ENCODE measurements around the gene KAZN.

The KAZN gene

DNA sequence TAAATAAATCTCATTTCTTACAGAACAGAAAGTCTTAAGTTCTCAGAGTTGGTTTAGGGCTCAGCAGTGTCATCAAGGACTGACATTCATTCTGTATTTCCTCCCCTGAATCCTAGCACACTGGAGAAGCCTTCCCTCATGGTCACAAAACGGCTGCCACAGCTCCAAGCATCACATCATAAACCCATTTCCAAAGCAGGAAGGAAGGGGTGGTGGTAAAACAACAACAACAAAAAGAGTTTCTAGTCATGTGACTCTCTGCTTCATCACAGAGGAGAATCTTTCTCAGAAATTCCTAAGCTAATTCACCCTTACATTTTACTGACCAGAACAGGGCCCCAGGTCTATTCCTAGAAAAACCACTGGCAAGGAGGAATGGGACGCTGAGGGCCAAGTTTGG lies 210.3 kb downstream of the KAZN start:
- DNase-seq: no peak

DNA sequence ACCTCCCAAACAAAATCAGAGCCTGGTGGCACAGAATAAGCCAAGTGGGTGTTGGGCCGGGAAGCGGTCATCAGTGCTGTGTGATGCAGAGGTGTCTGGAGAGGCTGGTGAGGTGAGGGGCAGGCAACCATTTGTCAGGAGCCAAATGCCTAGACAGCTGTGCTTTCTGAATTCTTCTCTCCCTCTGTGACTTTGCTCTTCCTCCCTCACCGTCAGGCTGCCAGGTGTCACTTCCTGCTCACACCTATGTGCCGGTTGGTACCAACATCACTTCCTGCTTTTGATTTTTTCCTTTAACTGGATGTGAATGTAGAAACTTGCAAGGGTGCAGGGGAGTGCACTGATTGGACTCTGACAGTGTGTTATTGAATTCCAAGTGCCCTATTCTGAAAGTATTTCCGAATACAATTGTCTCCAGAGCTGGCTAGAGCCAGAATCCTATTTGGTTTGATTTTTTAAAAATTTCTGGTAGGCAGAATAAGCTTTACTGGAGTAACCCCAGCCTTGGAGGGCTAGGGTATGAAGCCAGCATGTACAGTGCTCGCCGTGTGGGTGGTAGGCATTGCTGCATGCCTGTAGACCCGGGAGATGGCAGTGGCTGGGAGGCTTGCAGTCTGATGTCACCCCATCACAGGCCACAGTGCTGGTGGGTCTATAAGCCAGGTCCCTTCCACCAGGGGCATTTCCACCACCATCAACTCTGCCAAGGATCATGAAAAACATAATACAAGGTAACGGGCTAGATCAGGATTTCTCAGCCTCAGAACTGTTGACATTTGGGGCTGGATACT lies 210.9 kb downstream of the KAZN start:
- DNase-seq: no peak

DNA sequence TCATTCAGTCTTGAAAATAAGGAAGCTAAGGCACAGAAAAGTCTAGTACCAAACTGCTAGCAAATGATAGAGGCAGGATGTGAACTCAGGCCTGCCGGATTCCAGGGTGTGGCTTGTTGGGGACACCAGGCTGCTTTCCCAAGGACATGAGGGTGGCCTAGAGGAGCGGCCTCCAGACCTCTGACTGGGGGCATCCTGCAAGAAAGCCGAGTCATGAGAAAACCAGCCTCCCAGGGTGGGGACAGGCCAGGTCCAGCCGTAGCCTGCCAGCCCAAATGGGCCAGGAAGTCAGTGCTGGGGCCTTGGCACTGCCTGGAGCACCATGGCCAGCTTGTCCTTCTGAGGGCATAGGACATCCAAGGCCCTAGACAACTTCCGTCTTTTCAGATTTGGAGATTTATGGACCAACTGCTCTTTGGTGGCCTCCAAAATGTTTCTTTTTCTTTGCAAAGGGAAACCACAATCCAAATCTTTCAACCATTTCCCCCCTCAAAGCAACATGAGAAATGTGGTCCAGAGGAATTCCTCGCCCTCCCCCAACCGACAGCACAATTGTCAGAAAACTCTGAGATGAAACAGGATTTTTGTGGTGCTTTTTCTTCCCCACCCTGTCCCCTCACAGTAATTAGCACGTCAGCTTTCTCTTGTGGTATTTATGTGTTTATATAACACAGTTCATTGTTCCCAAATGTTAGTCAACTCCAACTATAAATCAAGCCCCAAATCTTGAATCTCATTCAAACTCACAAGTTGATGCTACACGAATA lies 212.3 kb downstream of the KAZN start:
- no peak for DNase-seq

DNA sequence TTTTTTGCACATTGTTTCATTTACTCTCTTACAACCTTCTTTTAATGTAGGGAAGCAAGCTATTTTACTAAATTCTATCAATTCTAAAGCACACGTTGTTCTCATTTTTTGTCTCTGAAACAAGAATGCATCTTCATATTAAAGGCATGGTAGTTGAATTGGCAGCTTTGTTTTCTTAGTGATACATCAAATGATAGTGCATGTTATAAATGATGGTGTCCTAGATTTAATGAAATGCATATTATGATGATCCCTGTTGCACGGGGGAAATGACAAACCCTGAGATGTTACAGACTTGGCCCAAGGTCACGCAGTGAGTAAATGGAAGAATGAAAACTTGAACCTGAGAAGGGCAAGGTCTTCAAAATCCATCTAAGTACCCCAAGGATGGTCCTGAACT lies 213.1 kb downstream of the KAZN start:
- no peak for DNase-seq

DNA sequence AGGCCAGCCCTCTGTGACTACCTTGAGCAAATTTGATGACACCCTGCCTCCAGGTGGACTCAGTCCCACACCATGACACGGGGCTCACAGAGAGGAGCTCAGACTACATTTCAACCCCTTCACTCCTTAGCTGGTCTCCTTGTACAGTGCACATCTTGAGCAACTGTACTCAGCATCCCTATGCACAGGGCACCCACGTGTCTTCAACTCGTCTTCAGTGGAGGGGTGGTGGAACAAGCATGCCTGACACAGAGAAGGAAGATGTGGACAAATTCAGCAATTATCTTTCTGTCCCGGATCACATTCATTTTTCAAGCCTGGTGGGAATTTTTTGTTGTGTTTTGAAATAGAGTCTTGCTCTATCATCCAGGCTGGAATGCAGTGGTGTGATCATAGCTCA lies 213.7 kb downstream of the KAZN start:
- DNase-seq: no peak

DNA sequence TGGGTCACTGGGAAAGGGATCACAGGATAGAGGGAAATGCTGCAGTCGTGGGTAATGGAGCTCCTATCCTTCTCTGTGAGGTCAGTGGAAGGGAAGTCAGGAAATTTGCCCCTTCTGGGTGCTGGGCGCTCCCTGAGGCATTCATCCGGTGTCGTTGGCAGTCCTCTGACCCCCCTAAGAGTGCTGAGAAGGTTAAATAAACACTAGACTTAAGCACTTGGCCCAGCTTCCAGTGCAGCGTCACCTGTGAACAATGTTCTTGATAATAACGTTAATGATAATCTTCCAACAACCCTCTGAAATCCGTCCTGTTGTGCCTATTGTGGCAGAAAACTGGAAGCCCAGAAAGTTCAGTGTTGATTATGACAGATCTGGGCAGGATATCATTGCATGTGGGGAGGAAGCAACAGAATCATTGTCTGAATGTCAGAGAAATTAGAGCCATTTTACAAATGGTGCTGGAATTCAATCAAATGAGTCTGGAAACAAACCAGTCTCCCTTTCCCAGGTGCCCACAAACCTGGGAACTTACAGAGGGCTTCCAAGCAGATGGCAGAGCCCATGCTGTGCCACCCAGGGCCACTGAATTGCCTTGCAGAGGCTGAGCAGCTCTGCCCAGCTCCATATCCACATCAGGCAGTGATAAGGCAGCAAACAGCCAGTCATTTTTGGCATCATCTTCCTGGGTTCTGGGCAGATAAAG lies 216.8 kb downstream of the KAZN start:
- DNase-seq: no peak

DNA sequence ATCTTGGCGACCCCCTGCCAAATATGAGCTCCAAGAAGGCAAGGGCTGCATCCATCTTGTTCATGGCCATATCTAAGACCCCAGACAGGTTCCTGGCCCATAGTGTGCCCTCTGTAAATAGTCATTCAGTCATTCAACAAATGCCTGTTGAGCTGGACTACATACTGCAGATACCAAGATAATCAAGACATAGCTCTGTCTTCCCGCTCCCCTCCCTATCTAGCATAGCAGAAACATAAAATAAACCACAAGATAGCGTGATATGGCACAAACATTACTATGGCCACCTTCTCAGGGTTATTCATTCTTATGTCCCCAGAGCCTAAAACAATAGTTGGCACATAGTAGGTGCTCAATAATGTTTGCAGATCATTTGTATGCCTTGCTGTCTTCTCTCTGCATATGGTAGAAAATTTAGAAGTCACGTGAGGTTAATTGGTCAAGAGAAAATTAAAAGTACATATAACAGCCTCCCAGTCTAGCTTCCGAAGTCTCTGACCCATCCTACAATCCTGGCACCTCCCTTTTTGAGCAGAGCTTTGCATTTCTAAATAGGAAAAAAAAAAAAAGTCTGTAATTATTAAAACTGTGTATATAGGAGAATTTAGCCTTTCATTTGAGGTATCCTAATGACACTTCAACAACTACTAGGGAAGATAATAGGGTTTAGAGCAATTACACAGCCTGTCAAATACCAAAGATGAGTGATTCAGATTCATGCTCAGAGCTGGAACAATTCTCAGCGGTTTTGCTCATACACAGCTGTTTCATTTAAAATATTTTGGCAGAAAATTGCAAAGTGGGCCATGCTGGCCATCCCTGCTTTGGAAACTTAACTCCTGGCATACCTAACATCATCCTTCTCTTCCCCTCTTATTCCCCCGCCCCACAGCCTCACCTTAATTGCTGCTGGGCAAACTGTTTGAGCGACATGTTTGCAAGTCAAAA lies 219.0 kb downstream of the KAZN start:
- DNase-seq: no peak

DNA sequence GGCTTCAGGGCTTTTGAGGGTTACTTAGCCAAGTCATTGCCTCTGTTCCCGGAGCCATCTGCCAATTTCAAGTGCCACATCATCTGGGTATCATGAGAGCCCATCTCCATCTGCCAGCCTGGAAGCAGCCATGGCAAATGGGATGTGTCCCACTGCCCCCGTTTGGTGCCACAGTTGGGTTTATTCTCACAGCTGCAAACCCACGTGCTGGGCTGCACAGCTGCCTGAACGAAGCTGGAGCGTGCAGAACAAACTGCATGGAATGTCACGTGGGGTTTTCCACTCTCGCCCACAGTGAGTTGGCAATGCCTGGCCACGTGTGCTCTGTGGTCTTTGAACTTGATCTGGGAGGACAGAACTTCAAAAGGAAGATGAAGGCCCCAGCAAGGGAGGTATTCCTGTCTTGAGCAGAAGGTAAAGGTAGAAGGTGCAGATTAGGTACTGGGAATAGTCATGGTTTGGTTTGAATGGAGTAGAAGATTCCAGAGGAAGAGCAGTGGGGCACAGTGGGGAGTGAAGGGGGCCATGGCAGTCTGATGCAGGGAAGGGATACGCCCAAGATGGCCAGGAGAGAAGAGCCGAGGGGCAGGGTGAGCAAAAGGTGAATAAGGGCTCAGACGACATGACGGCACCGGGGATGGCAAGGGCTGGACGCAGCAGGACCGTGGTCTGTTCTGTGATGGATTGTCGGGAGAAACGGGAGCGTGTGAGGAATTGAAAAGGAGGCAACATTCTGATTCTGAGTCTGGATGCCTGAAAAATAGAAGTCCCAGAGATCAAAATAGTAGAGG lies 222.0 kb downstream of the KAZN start:
- DNase-seq: no peak

DNA sequence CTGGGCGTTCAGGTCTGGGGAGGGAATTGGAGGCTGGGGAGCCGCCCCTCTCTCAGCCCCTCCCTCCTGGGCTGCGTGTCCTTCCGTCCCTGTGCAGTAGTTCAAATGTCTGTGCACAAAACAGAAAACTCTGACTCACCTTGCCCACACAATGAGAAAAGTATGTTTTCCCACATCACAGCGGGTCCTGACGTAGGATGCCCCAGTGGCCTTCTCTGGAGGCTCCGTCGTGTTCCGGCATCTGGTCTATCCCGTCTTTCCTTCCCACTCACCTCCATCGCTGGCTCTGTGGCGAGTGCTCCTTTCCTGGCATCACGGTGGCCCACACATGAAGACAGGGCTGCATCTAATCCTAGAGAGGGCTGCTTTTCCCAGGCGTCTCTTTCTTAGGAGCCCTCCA lies 224.0 kb downstream of the KAZN start:
- DNase-seq: no peak

DNA sequence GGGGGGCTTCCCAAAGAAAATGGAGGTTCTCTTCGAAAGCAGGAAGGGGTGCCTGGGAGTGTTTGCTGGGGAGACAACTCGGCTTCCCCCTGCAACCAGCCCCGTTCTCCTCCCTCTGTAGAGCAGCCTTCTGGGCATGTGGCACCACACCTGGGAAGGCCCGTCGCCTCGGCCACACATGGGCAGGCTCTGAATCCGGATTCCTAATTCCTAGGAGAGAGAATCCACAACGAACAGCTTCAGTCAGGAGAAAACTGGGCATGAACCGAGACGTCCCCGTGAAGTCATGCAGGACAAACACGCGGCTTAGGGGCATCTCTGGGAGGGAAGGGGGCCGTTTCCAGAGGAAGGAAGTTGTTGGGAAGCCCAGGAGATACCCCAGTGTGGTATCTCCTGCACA lies 224.5 kb downstream of the KAZN start:
- no peak for DNase-seq

DNA sequence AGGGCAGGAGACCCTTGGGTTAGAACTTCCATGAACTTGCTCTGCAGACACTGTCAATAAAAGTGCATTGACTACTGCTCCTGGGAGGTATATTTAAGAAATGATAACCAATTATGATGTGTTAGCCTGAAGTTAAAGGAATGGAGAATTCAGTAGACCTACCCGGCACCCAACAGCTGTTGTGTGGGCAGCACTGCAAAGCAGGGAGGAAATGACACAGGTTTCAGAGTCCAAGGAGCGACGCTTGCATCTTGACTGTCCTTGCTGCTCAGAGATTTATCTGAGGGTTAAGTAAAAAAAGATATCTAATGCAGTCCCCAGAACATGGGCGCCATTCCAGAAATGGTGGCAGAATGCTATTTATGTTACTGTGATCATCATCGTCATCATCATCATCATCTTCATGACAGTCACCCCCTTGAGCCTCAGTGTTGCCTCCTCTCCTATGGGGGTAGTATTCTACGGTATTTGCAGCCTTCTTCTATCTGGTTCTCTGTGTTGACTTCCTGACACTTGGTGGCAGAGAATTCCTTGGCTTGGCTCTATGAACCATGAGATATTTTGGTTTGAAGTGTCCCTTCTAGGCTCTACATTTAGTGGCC lies 225.9 kb downstream of the KAZN start:
- DNase-seq: no peak

DNA sequence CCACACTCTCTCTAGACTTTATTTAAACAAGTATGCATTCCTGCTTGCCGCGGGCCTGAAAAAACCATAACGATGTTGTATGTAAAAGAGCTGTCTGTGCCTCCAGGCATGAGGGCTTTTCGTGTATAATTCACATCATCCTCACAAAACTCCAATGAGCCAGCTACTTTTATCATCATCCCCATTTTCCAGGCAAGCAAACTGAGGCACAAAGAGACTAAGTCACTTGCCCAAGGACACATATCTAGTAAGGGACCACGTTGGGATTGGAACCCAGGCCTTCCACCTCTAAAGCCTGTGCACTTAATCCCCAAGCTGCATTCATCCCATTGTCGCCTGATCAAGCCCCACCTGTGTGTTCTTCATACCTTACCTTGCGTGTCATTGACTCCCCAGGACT lies 226.9 kb downstream of the KAZN start:
- DNase-seq: no peak

DNA sequence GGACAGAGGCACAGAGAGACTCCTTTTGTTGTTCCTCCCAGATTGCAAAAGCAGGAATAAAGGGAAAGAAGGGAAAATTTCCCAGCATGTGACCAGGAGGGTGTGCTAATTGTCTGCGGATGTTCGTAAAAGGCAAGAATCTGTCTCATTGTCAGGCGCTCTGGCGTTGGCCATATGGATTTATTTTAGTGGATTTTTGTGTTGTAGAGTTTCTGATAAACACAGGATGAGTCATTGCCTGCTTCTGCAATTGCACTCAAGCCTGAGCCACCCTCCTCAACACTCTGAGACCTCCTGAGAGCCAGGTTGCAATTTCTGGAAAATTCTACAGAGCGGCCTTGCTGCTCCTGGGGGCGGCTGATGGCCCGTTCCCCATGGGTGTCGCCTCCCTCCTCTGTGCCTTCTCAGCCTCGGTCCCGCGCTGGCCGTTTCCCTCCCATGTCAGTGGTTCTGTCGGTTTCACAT lies 227.7 kb downstream of the KAZN start:
- DNase-seq: no peak

DNA sequence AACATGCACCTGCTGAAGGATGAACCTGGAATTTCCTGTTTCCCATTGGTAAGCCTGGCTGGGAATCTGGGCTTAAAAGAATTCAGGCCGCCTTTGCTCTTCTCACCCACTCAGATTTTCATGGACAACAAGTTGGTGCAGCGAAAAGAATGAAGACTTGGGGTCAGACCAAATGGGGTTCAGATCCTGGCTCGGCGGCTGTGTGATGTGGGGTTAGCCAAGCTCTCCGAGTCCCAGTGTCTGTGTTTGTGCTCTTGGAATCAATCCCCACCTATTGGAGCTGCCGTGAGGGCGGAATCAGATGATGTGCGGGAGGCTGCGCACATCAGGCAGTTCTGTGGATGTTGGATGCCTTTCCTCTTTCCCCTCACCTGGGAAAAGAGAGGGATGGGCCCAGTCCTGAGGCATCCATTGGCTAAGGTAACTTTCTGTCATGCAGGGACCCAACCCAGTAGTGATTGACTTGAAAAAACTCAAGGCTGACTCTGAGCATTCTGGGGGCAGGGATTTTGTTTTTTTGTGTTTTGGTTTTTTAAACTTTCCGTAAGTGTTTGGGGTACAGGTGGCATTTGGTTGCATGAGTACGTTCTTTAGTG lies 228.3 kb downstream of the KAZN start:
- no peak for DNase-seq

DNA sequence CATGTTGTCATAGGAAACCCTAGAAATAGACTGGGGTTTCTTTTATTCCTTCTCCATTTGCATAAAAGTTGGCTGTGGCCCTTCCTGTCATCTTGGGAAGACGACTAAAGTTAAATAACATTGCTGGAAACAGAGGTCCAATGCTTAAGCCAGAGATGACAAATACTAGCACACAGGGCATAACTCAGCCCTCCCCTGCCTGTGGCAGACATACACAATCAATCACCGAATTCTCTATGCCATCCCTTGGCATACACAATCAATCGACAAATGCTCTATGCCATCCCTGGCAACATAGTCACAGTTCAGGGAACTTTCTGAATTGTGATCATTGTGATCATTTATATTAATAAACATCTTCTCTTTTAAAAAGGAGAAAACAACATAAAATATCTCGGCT lies 229.4 kb downstream of the KAZN start:
- DNase-seq: no peak

DNA sequence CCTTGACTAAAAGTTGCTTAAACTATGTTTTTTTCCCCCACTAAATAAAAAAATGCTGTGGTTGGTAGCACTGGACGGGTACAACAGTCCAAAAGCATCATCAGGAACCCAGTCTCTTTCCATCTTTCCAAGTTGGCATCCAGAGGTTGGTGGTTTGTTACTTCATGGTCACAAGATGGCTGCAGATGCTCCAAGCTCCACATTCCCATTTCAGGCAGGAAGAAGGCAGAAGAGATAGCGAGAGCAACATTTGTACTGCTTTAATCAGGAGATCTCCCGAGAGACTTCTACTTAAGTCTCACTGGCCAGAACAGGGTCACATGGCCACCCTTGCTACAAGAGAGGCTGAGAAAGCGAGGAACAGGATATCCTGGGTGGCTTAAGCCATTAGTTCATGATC lies 230.2 kb downstream of the KAZN start:
- DNase-seq: no peak

DNA sequence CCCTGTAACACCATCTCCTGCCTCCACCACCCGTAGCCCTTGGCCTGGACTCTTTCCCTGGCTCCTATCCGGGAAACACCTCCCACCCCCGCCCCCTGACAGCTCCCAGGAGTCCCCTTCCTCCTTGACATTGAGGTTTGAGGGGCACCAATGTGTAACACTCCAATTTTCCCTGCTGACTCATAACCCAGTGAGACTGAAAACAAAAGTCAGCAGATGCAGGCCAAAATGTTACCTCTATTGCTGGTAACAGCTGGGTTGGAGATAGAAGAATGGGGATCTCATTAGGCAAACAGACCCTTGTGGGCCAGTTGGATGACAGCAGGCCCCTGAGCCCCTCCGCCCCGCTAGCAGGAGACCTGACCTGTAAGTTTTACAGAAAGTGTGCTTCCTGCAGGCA lies 237.2 kb downstream of the KAZN start:
- DNase-seq: no peak

DNA sequence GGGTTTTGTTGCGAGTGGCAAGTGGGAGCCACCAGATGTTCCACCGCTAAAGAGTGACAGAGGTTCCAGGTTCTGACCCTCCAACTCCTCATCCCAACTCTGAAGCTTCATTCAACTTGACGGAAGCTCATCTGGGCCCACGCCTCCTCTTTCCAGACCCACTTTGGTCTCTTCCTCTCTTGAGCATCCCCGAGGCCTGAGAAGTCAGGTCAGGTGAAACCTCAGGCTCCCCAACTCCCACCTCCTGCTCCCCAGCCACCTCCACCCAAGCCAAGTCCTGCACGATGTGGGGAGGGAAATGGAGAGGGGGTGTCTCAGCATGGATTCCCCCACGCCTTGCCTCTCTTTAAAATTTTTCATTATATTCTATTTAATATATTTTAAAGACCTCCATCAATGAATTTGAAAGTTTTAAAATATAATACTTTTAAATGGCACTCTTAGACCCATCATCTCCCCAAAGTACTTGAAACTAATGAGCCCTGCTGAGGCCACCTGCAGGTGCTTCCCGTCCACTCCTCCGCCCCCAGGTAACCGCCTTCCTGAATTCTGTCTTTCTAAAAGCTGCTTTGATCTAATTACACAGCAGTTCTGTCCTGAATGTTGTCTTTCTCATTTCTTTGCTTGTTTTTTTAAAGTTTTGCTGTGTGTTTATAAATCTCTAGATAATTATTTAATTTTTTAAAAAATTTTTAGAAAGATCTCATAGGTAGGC lies 238.1 kb downstream of the KAZN start:
- no peak for DNase-seq

DNA sequence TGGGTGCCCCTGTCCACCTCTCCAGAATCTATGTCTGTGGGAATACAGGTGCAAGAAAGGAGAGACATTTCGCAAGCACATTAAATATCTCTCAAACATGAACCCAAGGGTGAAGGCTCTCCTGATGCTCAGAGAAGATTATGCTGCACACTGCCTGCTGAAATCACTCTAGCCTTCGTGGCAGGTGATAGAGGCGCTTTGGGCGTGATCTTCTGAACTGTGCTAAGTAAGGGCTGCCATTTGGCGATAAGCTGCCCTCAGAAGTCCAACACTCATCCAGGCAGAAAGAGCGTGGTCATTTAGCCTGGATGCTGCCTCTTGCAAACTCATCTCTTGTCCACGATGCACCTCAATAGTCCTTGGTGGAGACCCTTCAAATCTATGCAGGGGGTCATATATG lies 241.9 kb downstream of the KAZN start:
- no peak for DNase-seq

DNA sequence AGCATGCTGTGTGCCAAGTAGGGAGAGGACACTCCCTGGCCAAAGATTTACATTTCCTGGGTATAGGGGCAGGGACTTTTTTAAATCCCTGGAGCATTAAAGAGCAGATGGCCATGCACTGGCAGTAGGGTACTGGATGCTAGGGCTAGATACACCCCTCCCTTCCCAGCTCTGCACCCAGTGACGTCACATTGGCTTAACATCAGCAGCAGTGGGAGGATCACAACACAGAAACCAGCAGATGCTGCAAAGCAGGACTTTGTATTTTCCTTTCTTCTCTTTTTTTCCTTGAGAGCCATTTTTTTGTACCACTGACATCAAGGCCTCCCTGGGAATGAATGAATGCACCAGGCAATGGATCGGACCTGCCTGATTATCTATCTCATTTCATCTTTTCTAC lies 243.0 kb downstream of the KAZN start:
- no peak for DNase-seq

All from NK-92 treated with Interleukin-12 subunit alpha and Interleukin-12 subunit beta, amount 100 ng/mL, for 24 hours (cell line).